ENCODE measurements around the gene HOXB6.

HOXB6 gene

DNA sequence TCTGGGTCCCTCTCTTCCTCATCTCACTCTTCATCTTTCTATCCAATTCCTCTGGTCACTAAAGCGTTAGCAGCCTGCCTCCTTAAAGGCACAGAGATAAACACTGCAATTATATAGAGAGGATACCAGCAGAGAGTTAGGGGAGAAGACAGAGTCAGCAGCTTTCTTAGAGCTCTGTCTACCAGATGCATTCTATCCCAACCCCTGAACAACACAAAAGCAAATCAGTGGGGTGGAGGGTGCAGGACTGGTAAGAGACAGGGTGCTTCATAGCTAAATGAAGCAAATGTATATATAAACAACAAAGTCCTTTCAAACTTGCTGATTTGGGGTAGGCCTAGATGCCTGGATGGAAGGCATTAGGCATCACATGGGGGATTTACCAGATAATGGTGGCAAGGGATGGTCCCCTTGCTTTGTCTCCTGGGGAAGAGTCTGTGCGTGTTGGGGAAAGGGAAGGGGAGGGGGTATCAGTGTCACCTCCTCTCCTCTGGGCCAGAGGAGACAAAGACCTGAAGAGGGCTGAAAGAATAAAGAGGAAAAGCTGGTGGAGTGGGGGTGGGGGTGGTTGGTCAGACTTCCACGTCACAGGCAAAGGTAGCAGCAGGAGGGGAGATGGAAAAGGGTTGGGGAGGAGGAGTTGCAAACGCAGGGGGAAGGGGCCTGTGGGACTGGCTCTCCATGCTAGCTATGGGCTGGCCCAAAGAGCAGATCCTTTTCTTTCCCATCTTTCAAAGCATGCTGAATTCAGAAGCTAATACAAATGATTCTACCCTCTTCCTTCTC lies 38.7 kb downstream of the HOXB6 start:
- no peak for DNase-seq (ENCODE audit: low read depth)

DNA sequence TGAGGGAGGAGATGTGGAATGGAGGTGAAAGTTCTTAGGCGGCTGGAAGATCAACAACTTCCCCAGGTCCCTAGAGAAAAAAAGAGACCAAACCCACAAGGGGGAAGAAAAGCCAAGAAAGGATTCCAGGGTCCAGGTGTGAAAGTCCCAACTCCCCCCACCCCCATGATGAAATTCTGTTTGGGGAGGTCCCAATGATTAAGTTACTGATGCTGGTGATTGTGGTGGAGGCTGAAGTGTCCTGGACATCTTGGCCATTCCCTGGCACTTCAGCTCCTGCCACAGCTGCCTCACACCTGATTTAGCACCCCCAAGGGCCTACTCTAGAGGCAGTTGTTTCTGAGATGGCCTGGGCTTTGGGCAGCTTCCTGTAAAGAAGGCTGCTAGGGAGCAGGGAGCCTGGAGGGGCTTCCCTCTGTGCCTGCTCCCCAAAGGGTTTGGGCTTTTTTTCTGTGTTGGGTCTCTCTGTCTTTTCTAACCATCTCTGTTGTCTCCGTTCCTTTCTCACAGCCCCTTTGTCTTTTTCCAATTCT lies 39.7 kb downstream of the HOXB6 start:
- DNase-seq (ENCODE audit: low read depth): no peak

DNA sequence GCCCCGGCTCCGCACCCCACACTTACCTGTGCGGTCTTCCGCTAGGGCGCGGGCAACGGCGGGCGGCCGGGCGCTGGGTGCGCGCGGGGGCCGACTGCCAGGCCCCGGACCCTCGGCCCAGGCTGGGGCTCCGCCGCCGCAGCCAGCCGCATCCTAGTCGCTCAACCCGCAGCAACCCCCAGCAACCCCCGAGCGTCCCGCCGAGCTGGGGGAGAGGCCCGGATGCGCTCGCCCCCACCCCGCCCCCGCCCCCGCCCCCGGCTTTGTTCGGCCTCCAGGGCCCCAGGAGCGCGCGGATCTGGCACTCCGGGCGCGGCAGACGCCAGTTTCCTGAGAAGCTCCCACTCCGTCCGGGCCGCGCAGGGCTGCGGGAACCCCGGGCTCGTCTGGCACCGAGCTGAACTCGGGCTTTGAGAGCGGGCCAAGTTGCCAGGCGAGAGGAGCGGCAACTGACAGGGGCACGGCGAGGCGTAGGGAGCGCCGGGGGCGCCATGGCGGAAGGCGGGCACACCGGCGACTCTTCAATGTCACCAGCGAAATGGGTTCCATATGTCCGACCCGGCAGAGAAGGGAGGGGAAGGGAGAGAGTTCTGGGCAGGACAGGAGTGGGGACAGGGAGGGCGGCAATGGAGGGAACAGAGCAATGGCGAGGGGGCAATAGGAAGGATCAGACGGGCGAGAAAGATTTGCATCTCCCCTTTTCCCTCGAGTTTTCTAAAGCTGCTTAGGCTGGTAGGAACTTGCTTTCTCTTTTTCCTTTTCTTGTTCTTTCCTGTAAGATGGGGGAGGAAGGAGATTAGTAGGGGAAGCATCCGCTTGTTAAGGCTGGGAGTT lies 40.4 kb downstream of the HOXB6 start:
- no peak for DNase-seq (ENCODE audit: low read depth)

DNA sequence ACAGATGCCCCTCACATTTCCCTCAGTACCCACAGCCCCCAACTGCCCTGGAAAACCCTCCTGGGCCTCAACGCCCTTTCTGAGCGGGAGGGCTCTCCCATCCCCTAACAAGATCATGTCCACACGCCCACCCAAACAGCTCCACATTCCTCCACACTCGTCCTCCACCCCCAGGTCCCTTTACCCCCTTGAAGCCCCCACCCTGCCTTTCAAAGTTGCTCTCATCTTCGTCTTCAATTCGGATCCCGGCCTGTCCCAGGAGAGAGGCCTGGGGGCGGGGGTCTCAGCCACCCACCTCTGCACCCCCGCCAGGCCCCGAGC lies 41.0 kb downstream of the HOXB6 start:
- no peak for DNase-seq (ENCODE audit: low read depth)

DNA sequence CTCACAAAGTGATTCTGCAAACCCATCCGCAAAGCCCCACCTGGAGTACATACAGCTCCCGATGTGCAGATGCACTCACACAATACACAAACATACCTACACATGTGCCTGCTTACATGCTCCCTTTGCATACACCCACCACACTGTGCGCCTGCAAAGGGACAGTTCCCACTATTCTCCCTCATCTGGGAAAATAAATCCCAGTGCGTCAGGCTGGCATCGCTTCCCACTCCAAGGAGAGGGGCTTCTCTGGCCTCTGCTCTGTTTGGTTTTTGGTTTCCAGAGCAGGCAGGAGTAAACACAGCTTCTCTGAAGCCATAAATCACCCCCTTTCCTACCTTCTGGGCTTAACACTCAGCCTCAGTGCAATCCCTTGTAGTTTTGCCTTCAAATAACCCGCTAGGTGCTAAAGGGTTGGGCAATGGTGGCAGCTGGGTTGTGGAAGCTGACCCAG lies 41.4 kb downstream of the HOXB6 start:
- DNase-seq (ENCODE audit: low read depth): no peak

DNA sequence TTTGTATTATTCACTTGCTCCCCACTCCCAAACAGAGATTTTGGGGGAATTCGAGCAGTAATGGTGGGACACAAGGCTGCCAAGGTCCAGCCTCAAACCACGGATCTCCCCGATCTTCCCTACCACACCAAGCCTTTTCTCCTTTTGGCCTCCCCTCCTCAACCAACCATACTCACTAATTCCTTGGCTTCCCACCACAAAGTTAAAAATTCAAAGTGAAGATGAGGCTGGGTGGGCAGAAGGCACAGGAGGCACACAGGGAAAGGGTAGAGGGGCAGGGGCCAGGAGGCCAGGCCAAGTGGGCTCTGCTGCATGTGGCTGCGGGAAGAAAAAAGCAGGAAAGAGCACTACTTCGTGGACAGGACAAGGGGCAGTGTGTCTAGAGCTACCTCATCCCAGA lies 41.9 kb downstream of the HOXB6 start:
- no peak for DNase-seq (ENCODE audit: low read depth)

DNA sequence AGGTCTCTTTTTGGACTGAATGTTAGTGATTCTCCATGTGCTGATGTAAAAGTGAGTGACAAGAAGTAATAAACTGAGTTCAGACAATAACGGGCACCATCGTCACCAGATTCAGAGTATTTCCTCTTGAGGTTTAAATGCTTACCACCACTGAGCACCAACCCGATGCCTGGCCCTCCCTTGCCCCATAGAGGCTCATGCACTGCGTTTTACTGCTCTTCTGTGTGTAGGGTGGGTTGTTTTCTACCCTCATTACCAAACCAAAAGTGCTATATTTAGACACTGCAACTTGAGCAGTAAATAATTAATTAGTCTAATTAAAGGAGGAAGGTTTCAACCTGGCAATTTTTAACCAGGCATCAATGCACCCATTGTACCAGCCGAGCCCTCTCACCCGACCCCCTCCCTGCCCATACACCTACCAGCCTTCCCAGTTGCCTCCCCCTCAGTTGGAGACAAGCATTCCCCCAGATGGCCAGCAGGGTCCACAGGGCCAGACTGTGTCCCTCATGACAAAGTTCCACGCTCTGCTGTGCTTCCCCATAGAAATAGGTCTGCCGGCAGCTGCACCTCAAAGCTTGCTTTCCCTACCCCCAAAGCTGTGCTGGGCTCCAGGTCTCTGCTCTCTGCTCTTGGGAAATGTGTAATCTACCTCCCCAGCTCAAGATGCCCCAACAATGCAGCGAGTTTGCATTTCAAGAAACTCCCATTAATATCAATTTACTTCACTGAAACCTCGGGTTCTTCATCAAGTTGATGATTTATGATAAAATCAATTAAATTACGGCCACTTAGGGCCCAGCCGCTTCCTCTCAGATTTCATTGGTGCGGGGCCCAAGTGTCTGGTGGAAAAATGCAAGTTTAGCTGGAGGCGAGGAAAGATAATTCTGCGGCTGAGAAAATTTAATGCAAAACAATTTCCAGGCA lies 42.6 kb downstream of the HOXB6 start:
- no peak for DNase-seq (ENCODE audit: low read depth)

DNA sequence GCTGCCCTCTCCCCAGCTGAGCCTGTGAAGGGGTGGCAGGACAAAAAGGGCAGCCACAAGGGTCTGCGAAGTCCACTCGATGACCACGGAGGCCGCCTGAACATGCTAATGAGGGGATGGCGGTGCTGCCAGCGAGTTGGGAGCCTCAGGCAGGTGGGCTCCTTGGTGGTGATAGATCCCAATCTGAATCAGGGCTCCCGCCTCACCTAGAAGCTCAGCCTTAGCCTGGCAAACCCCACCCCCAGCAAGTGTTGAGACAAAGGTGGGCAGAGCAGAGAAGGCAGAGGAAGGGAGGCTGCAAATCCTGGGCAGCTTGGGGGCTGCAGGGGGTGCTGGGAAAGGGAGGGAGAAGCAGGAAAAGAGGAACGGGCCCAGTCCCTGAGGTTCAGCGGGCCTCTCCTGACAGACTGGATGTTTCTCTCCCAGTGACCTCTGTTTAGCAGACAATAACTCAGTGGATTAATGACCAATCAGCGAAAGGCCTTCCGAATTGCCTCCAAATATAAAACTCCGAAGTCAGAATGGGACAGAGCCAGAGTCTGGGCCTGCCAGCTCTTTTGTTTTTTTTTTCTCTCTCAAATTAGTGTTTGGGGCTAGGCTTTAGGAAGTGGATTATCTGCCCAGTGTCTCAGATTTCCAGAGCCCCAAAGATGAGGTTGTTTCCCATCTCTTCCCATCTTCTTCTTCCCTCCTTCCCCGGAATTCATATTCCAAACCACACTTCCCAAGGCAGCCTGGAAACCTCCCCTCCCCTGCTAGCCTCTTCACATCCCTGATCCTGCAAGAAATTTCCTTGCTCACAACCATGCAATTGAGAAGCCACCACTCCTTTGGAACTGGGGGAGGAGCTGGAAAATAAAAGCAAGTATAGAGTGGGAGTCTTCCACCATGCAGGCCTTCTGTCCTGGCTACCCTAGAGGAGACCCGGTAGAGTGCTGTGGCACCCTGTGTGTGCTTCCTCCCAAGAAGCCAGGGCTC lies 44.7 kb downstream of the HOXB6 start:
- DNase-seq (ENCODE audit: low read depth): no peak

DNA sequence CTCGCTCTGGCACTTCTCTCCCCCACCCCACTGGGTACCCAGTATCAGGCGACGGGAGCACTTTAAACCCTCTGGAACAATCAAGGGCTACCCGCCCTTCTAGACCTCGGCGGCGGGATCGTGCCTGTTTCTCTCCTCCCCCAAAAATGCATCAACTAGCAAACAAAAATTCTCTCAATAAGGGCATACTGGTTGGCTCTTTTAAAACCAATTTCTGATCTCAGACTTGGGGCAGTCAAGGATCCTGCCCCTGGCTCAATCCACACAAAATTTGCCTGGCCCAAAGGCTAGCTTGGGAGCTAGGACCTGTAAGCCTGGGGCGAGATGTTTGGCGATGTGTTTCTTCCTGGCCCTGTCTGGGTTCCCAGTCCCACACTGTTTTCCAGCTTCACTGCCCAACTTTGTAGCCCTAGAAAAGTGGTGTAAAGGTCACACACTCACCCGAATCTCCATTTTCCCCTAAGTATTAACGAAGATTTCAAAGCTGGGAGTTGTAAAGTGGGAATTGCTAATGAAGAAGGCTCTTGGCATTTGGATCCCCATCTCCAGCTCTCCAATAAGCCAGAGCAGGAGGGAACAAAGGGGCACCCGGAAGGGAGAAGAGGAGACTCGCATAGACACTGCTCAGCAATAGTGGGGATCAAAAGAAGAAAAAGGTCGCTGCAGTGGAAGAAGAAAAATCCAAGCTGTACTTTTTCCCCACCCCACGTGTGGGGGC lies 45.5 kb downstream of the HOXB6 start:
- no peak for DNase-seq (ENCODE audit: low read depth)

DNA sequence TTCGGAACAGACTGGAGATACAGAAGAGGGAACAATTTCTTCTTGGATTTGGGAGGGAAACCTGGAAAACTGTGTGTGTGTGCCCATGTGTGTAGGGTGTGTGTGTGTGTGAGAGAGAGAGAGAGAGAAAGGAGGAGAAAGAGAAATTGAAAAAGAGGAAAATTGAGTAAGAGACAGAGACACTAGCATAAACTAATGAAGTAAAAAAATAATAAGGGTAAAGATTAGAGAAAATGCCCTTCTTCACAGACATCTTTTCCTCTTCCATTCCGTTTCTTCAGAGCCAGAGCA lies 46.0 kb downstream of the HOXB6 start:
- DNase-seq (ENCODE audit: low read depth): no peak

DNA sequence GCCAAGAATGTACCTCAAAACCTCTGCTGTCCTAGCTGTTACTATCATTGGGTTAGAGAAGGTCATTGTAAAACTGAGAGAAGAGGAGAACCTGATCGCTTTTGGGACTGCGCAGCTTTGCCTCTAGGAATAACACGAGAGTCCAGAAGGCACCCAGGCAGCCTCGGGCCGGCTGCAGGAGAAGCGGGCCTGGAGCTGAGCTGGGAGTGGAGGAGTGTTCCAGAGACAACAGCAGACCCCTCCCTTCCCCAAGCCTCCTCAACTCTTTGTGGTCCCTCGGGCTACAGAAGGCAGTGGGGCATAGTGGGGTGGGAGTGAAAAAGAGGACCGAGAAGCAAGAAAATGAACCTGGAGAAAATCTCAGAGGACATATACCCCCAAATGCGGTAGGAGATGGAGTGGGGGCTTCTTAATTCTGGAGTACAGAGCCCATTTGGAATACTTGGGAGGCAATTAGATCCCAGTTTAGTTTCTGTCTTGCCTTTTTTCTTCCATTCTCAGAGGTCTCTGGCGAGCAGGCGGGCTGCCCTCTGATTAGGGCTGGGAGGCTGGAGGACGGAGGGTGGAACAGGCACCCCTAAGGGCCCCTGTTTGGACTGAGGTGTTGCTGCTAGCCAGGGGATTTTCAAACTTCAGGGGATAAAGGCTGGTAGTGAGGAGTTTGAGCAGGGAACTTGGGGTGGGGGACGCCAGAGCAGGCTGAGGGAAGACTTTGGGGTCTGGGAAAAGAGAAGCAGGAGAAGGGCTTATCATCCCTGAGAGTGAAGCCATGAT lies 46.5 kb downstream of the HOXB6 start:
- no peak for DNase-seq (ENCODE audit: low read depth)

DNA sequence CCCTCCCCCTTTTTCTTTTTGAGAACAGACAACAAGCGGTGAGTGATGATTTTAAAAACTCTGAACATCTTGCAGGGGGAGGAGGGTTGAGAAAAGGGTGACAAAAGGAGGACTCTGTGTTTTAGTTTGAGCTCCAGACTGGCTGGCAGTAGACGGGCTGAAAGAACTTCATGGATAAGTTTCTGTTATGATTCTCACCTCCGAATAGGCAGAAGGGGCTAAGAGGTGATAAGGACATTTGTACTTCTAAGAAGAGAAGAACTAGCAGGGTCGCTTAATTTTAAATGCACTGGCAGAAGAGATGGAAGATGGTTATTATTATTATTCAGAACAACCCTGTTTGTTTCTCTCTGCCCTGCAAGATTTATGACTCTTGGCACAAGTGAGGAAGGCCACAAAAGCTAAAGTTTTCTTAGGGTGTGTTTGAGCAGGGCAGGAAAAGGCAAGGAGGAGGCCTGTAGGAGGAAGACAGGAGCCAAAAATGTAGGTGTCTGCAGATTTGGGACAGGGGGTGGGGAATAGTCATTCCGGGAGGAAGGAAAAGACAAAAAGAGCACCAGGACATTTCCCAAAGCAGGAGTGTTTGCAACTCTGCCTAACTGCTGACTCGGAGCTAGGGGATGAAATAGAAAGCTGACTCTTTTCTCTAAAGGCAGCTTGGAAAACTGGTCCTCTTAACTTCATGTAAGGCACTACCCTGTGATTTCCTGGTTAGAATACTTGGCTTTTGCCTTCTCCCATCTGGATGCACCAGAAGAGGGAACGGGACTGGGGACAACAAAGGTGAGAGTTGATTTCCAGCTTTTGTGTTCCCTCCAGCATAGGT lies 48.0 kb downstream of the HOXB6 start:
- DNase-seq (ENCODE audit: low read depth): no peak

DNA sequence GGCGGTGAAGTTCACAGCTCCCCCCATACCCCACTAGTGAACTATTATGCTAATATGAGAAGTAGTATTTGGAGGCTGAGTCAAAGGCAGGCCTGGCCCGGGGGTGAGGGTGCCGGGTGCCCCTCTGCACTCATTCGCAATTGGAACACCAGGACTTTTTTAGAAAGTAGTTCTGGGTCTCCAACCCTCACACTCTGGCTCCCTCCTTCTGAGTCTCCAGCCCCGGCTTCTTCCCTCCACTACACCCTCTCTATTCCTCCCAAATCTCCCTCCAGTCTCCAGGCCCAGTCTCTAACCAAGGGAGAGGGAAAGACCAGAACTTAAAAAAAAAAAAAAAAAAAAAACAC lies 48.6 kb downstream of the HOXB6 start:
- no peak for DNase-seq (ENCODE audit: low read depth)

DNA sequence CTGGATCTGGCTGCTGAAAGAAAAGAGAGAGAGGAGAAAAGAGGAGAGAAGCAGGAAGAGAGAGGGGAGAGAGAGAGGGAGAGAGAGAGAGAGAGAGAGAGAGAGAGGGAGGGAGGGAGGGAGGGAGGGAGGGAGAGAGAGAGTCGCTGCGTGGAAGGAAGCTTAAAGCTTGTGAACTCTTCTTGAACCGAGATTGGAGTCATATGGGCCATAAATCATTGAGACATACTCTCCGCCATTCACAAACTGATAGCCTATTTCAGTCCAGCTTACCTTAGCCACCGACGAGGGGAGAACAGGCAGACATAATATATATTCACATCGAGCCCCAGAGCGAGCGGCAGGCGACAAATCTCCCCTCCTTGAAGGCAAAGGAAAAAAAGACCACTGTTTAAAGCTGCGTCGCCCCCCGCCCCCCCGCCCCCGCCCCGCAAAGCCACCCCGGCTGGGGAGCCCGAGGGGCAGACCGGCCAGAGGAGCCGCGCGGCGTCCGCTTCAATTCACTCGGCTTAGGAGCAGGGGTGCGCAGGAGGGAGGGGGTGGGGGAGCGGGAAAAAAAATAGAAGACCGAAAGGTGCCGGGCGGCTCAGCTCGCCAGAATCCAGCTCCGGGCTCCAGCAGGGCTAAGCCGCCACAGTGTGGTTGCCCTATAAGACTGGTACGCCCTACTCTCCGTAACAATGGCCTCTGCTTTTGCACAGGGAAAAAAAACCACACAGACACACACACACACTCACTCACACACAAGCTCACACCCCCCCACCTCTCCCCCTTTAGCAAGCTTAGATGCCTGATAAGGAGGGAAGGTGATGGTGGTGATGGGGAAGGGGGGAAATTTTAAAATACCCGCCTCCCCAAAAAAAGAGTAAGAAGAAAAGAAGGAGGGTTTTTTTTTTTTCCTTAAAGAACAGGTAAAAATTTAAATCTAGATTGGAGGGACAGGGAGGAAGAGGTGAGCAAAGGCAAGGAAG lies 49.2 kb downstream of the HOXB6 start:
- no peak for DNase-seq (ENCODE audit: low read depth)

DNA sequence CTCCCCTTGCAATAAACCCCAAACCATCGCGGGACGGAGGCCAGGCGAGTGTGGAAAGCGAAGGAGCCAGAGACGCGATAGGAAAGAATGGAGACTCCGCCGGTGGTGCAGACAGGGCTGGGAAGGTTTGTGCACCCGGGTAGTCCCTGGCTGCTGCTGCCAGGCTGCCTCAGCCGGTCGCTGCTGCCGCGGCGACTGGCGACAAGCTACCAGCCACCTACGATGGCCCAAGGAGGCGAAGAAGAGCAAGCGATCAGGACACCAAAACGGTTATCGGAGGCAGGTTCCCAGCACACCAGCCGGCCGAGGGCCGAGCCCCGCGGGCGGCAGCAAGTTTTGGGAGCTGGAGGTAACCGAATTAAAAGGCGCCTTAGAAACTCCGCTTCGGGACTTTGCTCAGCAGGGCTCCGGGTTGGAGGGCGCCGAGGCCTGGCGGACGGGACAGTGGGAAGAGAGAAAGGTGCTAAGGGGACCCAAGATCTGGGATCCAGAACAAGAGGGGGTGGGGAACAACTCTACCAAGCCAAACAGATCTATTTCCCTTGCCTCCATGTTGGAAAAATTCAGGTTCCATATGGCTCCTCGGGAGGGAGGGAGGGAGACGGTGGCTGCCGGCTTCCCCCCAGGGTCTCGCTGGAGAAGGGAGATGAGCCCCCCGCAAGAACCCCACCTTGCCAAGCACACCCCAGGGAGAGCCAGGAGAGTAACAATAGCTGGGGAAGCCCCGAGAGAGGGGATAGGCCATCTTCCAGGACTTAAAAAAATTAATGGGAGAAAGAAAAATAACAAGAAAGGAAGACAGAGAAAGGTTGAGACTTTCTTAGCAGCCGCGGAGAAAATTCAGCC lies 50.2 kb downstream of the HOXB6 start:
- no peak for DNase-seq (ENCODE audit: low read depth)

DNA sequence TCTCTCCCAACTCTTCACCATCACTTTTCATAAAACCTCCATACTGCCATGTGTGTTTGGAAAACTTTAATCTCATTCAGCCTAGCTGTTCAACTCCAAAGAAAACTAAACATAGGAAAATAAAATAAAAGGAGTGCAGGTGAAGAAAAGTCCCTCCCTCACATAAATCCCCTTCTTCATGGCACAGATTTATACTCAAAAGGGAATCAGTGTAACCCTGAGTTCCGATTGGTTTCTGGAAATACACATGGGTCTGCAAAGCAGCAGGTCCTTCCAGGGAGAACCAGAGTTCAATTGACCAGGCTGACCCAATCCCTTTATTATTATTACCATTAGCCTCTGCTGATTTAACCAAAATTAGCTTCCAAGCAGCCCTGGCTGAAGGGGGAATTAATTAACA lies 51.0 kb downstream of the HOXB6 start:
- no peak for DNase-seq (ENCODE audit: low read depth)

DNA sequence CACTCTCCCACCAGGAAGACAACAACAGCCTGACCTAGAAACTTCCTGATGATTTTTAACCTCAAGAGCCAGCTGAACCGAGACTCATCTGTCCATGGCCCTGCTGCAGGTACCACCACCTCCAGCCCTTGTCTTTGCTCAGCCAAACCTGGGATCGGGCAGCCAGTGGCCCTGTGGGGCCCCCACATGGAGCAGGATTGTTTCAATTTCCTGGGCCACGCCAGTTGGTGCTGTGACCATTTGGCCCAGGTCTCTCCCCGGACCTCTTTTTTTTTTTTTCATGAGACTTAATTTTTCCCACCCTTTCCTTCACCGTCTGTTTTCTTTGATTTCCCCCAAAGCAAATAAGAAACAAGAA lies 51.6 kb downstream of the HOXB6 start:
- no peak for DNase-seq (ENCODE audit: low read depth)
